Activated naive CD8-positive, alpha-beta T cell (primary cell): ENCODE results near the gene INPP5D.

Source experiments
- H3K27ac Mint-ChIP-seq: one replicate; pipeline ENCODE4 v1.8.0; 2021; ENCODE audit warnings: mixed read lengths
- H3K27me3 Mint-ChIP-seq: one replicate; pipeline ENCODE4 v1.8.0; 2021; ENCODE audit warnings: mixed read lengths
- H3K36me3 Mint-ChIP-seq: one replicate; pipeline ENCODE4 v1.8.0; 2021; ENCODE audit warnings: mixed read lengths
- H3K4me1 Mint-ChIP-seq: one replicate; pipeline ENCODE4 v1.8.0; 2021; ENCODE audit warnings: low read depth, mixed read lengths
- H3K4me3 Mint-ChIP-seq: one replicate; pipeline ENCODE4 v1.8.0; 2021; ENCODE audit warnings: mild to moderate bottlenecking, mixed read lengths
- H3K9me3 Mint-ChIP-seq: one replicate; pipeline ENCODE4 v1.8.0; 2021; ENCODE audit warnings: low read depth, mixed read lengths

The INPP5D gene

GRCh38 chr2:233217892-233218377 is 157.8 kb downstream of the INPP5D start:
- Mint-ChIP-seq H3K4me1 (no peaks in the 10 kb centered on the region), H3K36me3 (no peaks in the 10 kb centered on the region), H3K27ac (no peak overlapping the region), H3K4me3 (no peak overlapping the region), H3K9me3 (no peaks in the 10 kb centered on the region), H3K27me3 (no peaks in the 10 kb centered on the region)

DNA sequence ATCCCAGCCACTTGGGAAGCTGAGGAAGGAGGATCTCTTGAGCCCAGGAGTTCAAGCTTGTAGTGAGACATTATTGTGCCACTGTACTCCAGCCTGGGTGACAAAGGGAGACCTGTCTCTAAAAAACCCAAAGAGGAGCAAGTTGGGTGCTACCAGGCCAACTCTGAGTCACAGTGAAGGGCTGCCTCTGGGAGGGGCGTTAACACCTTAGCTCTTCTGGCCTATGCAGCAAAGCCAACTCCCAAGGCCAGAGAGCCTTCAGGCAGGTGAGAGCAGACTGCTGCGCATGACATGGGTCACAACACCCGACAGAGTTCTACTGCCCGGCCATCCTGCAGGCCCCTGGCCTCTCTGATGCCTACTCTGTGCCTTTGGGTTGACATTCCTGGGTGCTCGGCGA is 158.7 kb downstream of the INPP5D start:
- no peak overlapping the region for H3K27ac Mint-ChIP-seq
- H3K27me3 Mint-ChIP-seq, result no peaks in the 10 kb centered on the region
- H3K4me1 Mint-ChIP-seq, result no peaks in the 10 kb centered on the region
- no peak overlapping the region for H3K4me3 Mint-ChIP-seq
- H3K9me3 Mint-ChIP-seq, result no peaks in the 10 kb centered on the region
- H3K36me3 Mint-ChIP-seq, result no peaks in the 10 kb centered on the region

- no peaks in the 10 kb centered on the region for H3K36me3 Mint-ChIP-seq
- H3K27ac Mint-ChIP-seq, result no peak overlapping the region
- no peaks in the 10 kb centered on the region for H3K9me3 Mint-ChIP-seq
- no peaks in the 10 kb centered on the region for H3K27me3 Mint-ChIP-seq
- no peaks in the 10 kb centered on the region for H3K4me1 Mint-ChIP-seq
- H3K4me3 Mint-ChIP-seq, result no peak overlapping the region
Measured at GRCh38 chr2:233219848-233220247, 159.7 kb downstream of the INPP5D start.

GRCh38 chr2:233221378-233222063 is 161.4 kb downstream of the INPP5D start:
- Mint-ChIP-seq H3K36me3 (no peaks in the 10 kb centered on the region), H3K27ac (no peak overlapping the region), H3K9me3 (no peaks in the 10 kb centered on the region), H3K27me3 (no peaks in the 10 kb centered on the region), H3K4me1 (peaks cover 2% of the 10 kb centered on the region), H3K4me3 (no peak overlapping the region)

DNA sequence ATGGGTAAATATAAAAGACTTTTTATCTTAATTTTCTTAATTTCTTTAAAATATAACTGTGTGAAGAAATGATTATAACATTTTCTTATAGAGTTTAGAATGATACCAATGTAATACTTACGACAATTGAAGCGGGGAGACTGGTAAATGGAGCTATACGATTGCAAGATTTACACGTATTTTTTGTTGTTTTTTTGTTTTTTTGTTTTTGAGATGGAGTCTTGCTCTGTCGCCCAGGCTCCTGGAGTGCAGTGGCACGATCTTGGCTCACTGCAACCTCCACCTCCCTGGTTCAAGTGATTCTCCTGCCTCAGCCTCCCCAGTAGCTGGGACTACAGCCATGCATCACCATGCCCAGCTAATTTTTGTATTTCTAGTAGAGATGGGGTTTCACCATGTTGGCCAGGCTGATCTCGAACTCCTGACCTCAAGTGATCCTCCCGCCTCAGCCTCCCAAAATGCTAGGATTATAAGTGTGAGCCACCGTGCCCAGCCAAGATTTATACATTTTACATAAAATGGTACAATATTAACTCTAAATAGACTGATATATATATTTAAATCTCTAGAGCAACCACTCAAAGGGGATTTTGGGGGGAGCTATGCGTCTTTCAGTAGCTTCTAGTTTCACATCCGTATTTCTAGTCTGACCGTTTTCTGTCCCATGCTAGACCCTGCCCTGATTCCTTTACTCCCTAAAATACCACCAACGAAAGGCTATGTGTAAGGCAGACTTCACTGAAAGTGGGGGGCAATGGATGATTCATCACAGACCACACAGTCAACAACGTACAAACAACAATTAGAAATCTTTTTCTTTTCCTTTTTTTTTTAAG is 163.1 kb downstream of the INPP5D start:
- no peak overlapping the region for H3K4me3 Mint-ChIP-seq
- no peak overlapping the region for H3K27ac Mint-ChIP-seq
- no peaks in the 10 kb centered on the region for H3K36me3 Mint-ChIP-seq
- peaks cover 2% of the 10 kb centered on the region for H3K4me1 Mint-ChIP-seq
- no peaks in the 10 kb centered on the region for H3K9me3 Mint-ChIP-seq
- H3K27me3 Mint-ChIP-seq, result no peaks in the 10 kb centered on the region

DNA sequence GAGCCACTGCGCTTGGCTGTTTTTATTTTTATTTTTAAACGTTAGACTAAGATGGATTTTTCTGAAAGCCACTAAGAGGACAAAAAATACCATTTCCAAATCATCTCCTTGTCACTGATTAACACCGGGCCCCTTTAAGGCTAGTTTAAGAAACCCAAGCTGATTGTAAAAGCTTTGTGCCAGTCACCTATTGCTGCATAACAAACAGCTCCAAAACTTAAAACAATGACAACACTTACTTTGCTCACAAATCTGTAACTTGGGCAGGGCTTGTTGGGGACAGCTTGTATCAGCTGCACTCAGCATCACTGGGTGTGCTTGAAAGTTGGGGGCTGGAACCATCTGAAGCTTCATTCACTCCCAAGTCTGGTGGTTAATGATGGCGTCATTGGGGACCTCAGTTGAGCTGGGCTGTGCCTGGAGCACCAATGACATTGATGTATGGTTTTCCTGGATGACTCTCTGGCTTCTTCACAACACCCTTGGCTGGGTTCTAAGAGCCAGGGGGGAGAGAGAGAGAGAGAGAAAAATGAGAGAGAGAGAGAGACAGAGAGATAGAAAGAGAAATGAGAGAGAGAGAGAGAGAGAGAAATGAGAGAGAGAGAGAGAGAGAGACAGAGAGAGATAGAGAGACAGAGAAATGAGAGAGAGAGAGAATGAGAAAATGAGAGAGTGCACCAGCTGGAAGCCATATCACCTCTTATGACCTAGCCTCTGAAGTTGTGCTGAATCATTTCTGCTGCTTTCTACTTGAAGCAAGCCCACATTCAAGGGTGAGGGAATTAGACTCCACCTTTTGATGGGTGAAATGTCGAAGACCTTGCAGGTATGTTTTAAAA is 165.3 kb downstream of the INPP5D start:
- H3K36me3 Mint-ChIP-seq, result no peaks in the 10 kb centered on the region
- H3K9me3 Mint-ChIP-seq, result no peaks in the 10 kb centered on the region
- H3K4me1 Mint-ChIP-seq, result peaks cover 2% of the 10 kb centered on the region
- H3K27ac Mint-ChIP-seq, result no peak overlapping the region
- H3K27me3 Mint-ChIP-seq, result no peaks in the 10 kb centered on the region
- H3K4me3 Mint-ChIP-seq, result no peak overlapping the region

GRCh38 chr2:233226511-233227031 is 166.4 kb downstream of the INPP5D start:
- Mint-ChIP-seq H3K4me1 (peaks cover 6% of the 10 kb centered on the region), H3K9me3 (no peaks in the 10 kb centered on the region), H3K27me3 (no peaks in the 10 kb centered on the region), H3K27ac (no peak overlapping the region), H3K4me3 (no peak overlapping the region), H3K36me3 (no peaks in the 10 kb centered on the region)

DNA sequence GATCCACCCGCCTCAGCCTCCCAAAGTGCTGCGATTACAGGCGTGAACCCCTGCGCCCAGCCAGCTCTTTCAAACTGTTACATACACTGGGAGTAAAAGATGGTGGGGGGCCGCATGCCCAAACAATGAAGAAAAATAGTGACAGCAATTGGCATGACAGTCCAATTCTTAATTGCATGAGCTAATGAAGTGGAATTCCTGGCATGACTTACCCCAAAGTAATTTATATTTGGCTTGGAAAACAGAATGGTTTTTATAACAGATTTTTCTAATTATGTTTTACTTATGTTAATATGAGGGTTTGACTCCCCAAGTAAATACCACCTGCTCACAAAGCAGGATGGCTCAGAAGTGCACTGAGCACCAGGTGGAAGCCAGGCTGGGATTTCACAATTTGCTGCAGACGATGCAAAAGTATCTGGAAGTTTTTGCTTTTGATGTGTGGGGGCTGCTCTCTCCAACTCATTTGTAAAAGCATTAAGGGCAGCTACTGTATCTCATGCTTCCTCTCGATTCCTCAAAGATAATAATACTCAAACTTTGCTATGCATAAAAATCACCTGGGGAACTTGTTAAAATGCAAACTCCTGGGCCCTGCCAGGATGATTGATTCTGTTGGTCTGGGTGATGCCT is 167.3 kb downstream of the INPP5D start:
- Mint-ChIP-seq H3K4me3 (no peak overlapping the region), H3K27me3 (no peaks in the 10 kb centered on the region), H3K4me1 (peaks cover 6% of the 10 kb centered on the region), H3K9me3 (no peaks in the 10 kb centered on the region), H3K36me3 (no peaks in the 10 kb centered on the region), H3K27ac (no peak overlapping the region)

GRCh38 chr2:233228376-233228775 is 168.2 kb downstream of the INPP5D start:
- no peaks in the 10 kb centered on the region for H3K27me3 Mint-ChIP-seq
- H3K4me1 Mint-ChIP-seq, result peaks cover 7% of the 10 kb centered on the region
- no peaks in the 10 kb centered on the region for H3K36me3 Mint-ChIP-seq
- no peak overlapping the region for H3K27ac Mint-ChIP-seq
- no peak overlapping the region for H3K4me3 Mint-ChIP-seq
- no peaks in the 10 kb centered on the region for H3K9me3 Mint-ChIP-seq

DNA sequence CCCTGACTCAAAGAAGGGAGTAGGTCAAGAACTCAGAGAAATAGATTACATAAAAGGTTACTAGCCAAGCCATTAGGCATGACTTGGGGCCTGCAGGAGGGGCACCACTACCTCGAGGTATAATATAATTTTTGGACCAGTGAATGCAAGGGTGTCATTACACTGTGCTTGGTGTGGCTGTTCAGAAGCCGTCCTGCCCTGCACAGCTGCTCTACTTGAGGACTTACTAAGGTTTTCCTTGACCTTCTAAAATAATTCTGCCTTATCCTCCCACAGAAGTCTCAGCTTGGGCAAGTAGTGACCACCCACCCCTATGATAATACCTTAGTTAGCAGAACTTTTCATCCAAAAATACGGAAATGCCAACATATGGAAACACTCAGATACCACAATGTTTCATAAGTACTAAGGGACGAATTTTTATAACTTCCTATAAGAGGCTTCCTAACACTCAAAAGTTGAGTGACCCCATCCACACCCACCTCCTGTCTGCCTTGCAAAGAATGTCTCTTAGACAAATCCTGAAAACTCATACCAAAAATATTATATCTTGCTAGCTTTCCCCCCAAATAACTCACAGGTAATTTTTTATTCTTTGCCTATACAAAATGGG is 173.6 kb downstream of the INPP5D start:
- Mint-ChIP-seq H3K36me3 (no peaks in the 10 kb centered on the region), H3K9me3 (no peaks in the 10 kb centered on the region), H3K27me3 (no peaks in the 10 kb centered on the region), H3K4me3 (peak overlapping the region; percentile 27), H3K27ac (peak overlapping the region; percentile 86), H3K4me1 (peaks cover 37% of the 10 kb centered on the region)

GRCh38 chr2:233234264-233234663 is 174.1 kb downstream of the INPP5D start:
- no peaks in the 10 kb centered on the region for H3K36me3 Mint-ChIP-seq
- no peaks in the 10 kb centered on the region for H3K9me3 Mint-ChIP-seq
- peaks cover 42% of the 10 kb centered on the region for H3K4me1 Mint-ChIP-seq
- H3K27me3 Mint-ChIP-seq, result no peaks in the 10 kb centered on the region
- H3K4me3 Mint-ChIP-seq, result peak overlapping the region; percentile 50
- H3K27ac Mint-ChIP-seq, result peak overlapping the region; percentile 86

DNA sequence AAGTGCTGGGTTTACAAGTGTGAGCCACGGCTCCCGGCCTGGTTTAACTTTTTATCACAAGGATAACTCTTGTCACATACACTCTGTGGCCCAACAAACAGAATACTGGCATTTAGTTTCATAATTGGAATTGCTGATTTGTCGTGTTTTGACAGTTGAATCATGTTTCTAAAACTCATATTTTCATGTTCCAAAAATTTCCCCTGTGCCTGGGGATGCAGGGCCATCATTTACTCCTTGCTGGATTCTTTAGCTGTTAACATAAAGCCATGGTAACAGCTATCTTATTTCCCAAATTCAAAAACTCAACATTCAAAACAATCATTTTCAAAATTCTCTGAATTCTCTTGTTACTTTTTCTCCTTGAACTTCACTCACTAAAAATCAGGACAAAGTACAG is 174.9 kb downstream of the INPP5D start:
- peaks cover 49% of the 10 kb centered on the region for H3K4me1 Mint-ChIP-seq
- H3K27ac Mint-ChIP-seq, result peak overlapping the region; percentile 22
- no peaks in the 10 kb centered on the region for H3K9me3 Mint-ChIP-seq
- H3K27me3 Mint-ChIP-seq, result no peaks in the 10 kb centered on the region
- H3K36me3 Mint-ChIP-seq, result no peaks in the 10 kb centered on the region
- H3K4me3 Mint-ChIP-seq, result no peak overlapping the region

GRCh38 chr2:233235977-233236376 is 175.8 kb downstream of the INPP5D start:
- H3K4me3 Mint-ChIP-seq, result no peak overlapping the region
- H3K4me1 Mint-ChIP-seq, result peaks cover 53% of the 10 kb centered on the region
- no peak overlapping the region for H3K27ac Mint-ChIP-seq
- H3K36me3 Mint-ChIP-seq, result no peaks in the 10 kb centered on the region
- no peaks in the 10 kb centered on the region for H3K27me3 Mint-ChIP-seq
- H3K9me3 Mint-ChIP-seq, result no peaks in the 10 kb centered on the region
